ENCODE data around the gene TUBB2B. TPM values are rescaled to one million over a fixed set of nuclear protein-coding genes. Genes with fewer than 3 reads are reported as not detected.

TUBB2B gene
- total and polyA plus RNA-seq, 9 of the 15 experiments (the other 6 are each of a cell fraction or from before 2014, with no cell fraction given): 0.11 to 9.7 (median 4.6) TPM

DNA sequence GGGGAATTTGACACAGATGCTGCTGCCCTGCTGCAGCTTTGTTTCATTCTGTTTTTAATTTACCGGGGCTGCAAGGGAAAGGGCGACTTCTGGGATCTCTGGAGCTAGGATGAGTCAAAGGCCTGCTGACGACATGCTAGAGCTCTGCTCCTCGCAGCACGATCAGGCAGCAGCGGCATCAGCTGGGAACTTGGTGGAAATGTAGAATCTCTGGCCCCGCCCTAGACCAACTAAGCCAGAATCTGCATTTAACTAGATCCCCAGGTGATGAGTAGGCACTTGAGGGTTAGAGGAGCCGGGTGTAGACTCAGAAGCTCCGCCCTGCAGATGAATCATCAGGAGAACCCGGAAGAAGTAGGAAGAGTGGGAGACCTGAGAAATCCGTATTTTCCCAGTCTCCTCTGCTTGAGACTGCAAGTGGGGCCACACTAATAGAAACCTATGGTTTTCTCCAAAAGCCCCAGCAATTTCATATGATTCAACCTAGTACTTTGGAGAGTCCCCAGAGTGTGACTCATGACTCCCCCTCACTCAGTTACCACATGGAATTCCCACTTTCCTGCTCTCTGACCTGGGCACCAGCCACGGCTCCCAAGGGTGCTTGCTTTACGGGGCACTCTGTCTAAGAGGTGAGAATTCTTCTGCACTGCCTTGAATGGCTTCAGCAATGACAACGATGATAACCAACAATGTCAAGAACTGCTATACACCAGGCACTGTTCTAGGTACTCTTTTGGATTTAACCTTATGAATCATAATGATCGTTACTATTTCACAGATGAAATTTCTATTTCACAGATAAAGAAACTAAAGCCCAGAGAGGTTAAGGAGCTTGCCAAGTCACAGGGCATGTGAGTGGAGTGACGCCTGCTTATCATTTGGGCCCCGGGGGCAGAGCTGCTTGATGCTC lies 18.1 kb downstream of the TUBB2B start (continued):
- TF ChIP-seq, protein P1, sequence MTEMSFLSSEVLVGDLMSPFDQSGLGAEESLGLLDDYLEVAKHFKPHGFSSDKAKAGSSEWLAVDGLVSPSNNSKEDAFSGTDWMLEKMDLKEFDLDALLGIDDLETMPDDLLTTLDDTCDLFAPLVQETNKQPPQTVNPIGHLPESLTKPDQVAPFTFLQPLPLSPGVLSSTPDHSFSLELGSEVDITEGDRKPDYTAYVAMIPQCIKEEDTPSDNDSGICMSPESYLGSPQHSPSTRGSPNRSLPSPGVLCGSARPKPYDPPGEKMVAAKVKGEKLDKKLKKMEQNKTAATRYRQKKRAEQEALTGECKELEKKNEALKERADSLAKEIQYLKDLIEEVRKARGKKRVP (CRISPR knock-in tag; IDR thresholded peaks at IDR 0.05): no peak; the same call in 1 of the 2 replicates
- TF ChIP-seq, protein P2, sequence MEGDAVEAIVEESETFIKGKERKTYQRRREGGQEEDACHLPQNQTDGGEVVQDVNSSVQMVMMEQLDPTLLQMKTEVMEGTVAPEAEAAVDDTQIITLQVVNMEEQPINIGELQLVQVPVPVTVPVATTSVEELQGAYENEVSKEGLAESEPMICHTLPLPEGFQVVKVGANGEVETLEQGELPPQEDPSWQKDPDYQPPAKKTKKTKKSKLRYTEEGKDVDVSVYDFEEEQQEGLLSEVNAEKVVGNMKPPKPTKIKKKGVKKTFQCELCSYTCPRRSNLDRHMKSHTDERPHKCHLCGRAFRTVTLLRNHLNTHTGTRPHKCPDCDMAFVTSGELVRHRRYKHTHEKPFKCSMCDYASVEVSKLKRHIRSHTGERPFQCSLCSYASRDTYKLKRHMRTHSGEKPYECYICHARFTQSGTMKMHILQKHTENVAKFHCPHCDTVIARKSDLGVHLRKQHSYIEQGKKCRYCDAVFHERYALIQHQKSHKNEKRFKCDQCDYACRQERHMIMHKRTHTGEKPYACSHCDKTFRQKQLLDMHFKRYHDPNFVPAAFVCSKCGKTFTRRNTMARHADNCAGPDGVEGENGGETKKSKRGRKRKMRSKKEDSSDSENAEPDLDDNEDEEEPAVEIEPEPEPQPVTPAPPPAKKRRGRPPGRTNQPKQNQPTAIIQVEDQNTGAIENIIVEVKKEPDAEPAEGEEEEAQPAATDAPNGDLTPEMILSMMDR (IDR thresholded peaks at IDR 0.05 in 2 of 3, conservative IDR thresholded peaks at IDR 0.05 in 1 of 3; ENCODE audit: insufficient read depth in 2 of 3, low read depth in 1 of 3, low read length in 3 of 3): peak; percentile 57 to 84 (median 82)
- TF ChIP-seq HMG20B (CRISPR knock-in tag; IDR thresholded peaks at IDR 0.05) (no peak), ZC3H8 (IDR thresholded peaks at IDR 0.05) (no peak), ZNF780A (CRISPR knock-in tag; IDR thresholded peaks at IDR 0.05) (no peak), MAFK (IDR thresholded peaks at IDR 0.05; ENCODE audit: low read length) (peak; percentile 84; the same call in 1 of the 2 replicates), ZNF408 (CRISPR knock-in tag; IDR thresholded peaks at IDR 0.05; ENCODE audit: low read depth) (no peak), CBX5 (IDR thresholded peaks at IDR 0.05; ENCODE audit: borderline replicate concordance, low read depth) (no peak), ZNF121 (CRISPR knock-in tag; conservative IDR thresholded peaks at IDR 0.05) (no peak), NFRKB (IDR thresholded peaks at IDR 0.05; ENCODE audit: low read depth) (peak; percentile 80), GABPB2 (CRISPR knock-in tag; conservative IDR thresholded peaks at IDR 0.05) (no peak), EP300 (IDR thresholded peaks at IDR 0.05; ENCODE audit: low read length) (peak; percentile 65), TEAD2 (tag; IDR thresholded peaks at IDR 0.05) (no peak; the same call in 1 of the 2 replicates), CREBBP (IDR thresholded peaks at IDR 0.05; ENCODE audit: low read depth, low read length) (no peak)
- TF ChIP-seq, protein P3, sequence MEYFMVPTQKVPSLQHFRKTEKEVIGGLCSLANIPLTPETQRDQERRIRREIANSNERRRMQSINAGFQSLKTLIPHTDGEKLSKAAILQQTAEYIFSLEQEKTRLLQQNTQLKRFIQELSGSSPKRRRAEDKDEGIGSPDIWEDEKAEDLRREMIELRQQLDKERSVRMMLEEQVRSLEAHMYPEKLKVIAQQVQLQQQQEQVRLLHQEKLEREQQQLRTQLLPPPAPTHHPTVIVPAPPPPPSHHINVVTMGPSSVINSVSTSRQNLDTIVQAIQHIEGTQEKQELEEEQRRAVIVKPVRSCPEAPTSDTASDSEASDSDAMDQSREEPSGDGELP (CRISPR knock-in tag; IDR thresholded peaks at IDR 0.05; ENCODE audit: borderline replicate concordance): peak; percentile 99
